Sigmoid colon (tissue), 7 donors: ENCODE measurements around the gene COLEC11. TPM values are rescaled to one million over a fixed set of nuclear protein-coding genes. Genes with fewer than 3 reads are reported as not detected.
A peak's percentile ranks its signal among the peaks of the same experiment; 100 is the strongest.
"Not testable (repeated sequence)": the region's sequence is repeated elsewhere in the genome, so short reads cannot be mapped to it uniquely, and the experiment has no call there.

Experiments used
- DNase-seq: peaks from one replicate; pipeline ENCODE4 v3.0.0-alpha.2; 2019
- H3K27ac ChIP-seq, 4 donors: fragments of 200-600 bp; sonication (generic); one replicate each; pipeline ENCODE4 v1.5.1; 2016 to 2019; ENCODE audit warnings: mild to moderate bottlenecking in 1 of 4
- H3K27me3 ChIP-seq, 3 donors: fragments of 200-600 bp; sonication (generic); one replicate each; pipeline ENCODE4 v1.5.1; 2019; ENCODE audit warnings: mild to moderate bottlenecking in 1 of 3
- H3K36me3 ChIP-seq, 4 donors: fragments of 200-600 bp; sonication (generic); one replicate each; pipeline ENCODE4 v1.5.1; 2016 to 2019
- H3K4me1 ChIP-seq, 4 donors: fragments of 200-600 bp; sonication (generic); one replicate each; pipeline ENCODE4 v1.5.1; 2017 to 2019
- H3K4me3 ChIP-seq, 4 donors: fragments of 200-600 bp; sonication (generic); one replicate each; pipeline ENCODE4 v1.5.1; 2017 to 2019; ENCODE audit warnings: mild to moderate bottlenecking in 2 of 4, moderate library complexity in 1 of 4
- H3K9me3 ChIP-seq, 4 donors: fragments of 200-600 bp in 3 of 4; sonication (generic) in 3 of 4; one replicate each; pipeline versions ENCODE4 v1.5.1 to v1.6.1; 2013 to 2019
- CTCF ChIP-seq, 4 experiments: fragments of 450-650 bp in 3 of 4; fragments of 200-600 bp in 1 of 4; IDR thresholded peaks; one replicate each; pipeline ENCODE4 v1.5.1; 2016 to 2019; ENCODE audit warnings: antibody characterized with exemption in 4 of 4, mild to moderate bottlenecking in 3 of 4, moderate library complexity in 2 of 4
- EP300 ChIP-seq, 4 donors: sonication (generic); formaldehyde crosslinking; IDR thresholded peaks; one replicate each; pipeline ENCODE4 v1.6.1; 2017; ENCODE audit warnings: antibody characterized with exemption in 4 of 4
- POLR2A ChIP-seq, 2 donors: fragments of 450-650 bp; IDR thresholded peaks; one replicate each; pipeline ENCODE4 v1.6.1; 2016; ENCODE audit warnings: antibody characterized with exemption in 2 of 2, mild to moderate bottlenecking in 2 of 2, moderate library complexity in 2 of 2
- POLR2AphosphoS5 ChIP-seq, 4 donors: sonication (generic); formaldehyde crosslinking; IDR thresholded peaks; one replicate each; pipeline ENCODE4 v1.6.1; 2017; ENCODE audit warnings: antibody characterized with exemption in 4 of 4
- WGBS, 2 donors: extraction: QIAGEN DNeasy Blood & Tissue Kit; methylation state at CpG; one replicate each; pipeline ENCODE4 v1.1.7; 2013; 5-methylcytosine and 5-hydroxymethylcytosine counted together
- intact Hi-C: fragments of 100-400 bp; cut with DNase I; formaldehyde crosslinking; loops from one replicate; pipeline ENCODE4 v1.15.1; 2023
- polyA plus RNA-seq, 3 donors: library from polyadenylated mRNA; stranded (reverse); fragments of 200-250 nt; gene quantifications; one replicate each; pipeline ENCODE4 v1.2.3, GENCODE V29; 2013
- total RNA-seq, 4 donors: library from RNA; depleted of rRNA; stranded (reverse); fragments of >200 nt; gene quantifications; one replicate each; pipeline ENCODE4 v1.1.0, GENCODE V29; 2016
- donor health status: healthy with polysubstance abuse.
- donor health status: Bipolar disorder and iron deficiency.
- donor health status: healthy.

The COLEC11 gene
- total and polyA plus RNA-seq, 7 donors = 0.92 to 8.2 (median 2.9) TPM

DNA sequence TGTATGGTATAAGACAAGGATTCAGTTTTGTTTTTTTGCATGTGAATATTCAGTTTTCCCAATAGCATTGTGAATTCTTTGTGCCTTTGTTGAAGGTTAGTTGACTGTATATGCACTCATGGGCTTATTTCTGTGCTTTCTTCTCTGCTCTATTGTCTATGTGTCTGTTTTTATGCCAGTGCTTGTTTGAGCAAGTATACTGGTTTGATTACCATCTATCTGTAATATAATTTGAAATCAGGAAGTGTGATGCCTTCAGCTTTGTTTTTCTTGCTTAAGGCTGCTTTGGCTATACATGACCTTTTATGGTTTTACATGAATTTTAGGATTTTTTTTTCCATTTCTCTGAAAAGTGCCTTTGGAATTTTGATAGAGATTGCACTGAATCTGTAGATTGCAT is 23.5 kb downstream of the COLEC11 start:
- intact Hi-C loops = no loop called here
- no peak for TF ChIP-seq POLR2A (IDR thresholded peaks at IDR 0.05)
- TF ChIP-seq EP300 (IDR thresholded peaks at IDR 0.05) = no peak
- TF ChIP-seq CTCF (IDR thresholded peaks at IDR 0.05) = no peak
- no peak for TF ChIP-seq POLR2AphosphoS5 (IDR thresholded peaks at IDR 0.05)
- H3K27ac ChIP-seq = no peak overlapping the region
- no peaks in the 10 kb centered on the region for H3K9me3 ChIP-seq
- DNase-seq = no peak
- H3K4me3 ChIP-seq = no peak overlapping the region
- no peaks in the 10 kb centered on the region for H3K4me1 ChIP-seq
- no peaks in the 10 kb centered on the region for H3K36me3 ChIP-seq
- no peaks in the 10 kb centered on the region for H3K27me3 ChIP-seq

DNA sequence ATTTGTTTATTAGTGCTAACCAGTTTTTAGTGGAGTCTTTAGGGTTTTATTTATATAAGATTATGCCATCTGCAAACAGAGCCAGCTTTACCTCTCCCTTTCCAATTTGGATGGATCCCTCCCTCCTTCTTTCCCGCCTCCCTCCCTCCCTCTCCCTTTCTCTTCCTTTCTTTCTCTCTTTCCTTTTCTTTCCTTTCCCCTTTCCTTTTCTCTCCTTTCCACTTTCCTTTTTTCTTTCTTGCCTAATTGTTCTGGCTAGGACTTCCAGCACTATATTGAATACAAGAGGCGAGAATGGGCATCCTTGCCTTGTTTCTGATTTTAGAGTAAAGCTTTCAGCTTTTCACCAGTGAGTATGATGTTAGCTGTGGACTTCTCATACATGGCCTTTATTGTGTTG is 24.1 kb downstream of the COLEC11 start:
- Histone ChIP-seq H3K27me3 (no peaks in the 10 kb centered on the region), H3K27ac (no peak overlapping the region), H3K9me3 (no peaks in the 10 kb centered on the region), H3K4me3 (no peak overlapping the region), H3K4me1 (no peaks in the 10 kb centered on the region), H3K36me3 (no peaks in the 10 kb centered on the region)
- WGBS, 2 donors = 85 to 88% methylated on average over 2 of the region's 2 CpGs
- no peak for DNase-seq
- intact Hi-C loops = no loop called here
- TF ChIP-seq EP300 (IDR thresholded peaks at IDR 0.05) = no peak
- no peak for TF ChIP-seq POLR2A (IDR thresholded peaks at IDR 0.05)
- no peak for TF ChIP-seq POLR2AphosphoS5 (IDR thresholded peaks at IDR 0.05)
- no peak for TF ChIP-seq CTCF (IDR thresholded peaks at IDR 0.05)

DNA sequence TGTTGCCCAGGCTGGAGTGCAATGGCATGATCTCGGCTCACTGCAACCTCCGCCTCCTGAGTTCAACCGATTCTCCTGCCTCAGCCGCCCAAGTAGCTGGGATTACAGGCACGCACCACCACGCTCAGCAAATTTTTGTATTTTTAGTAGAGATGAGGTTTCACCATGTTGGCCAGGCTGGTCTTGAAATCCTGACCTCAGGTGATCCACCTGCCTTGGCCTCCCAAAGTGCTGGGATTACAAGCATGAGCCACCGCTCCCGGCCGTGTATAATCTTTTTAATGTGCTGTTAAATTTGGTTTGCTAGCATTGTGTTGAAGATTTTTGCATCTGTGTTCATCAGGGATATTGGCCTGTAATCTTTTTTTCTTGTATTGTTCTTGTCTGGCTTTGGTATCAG is 24.7 kb downstream of the COLEC11 start:
- H3K27ac ChIP-seq, H3K4me3 ChIP-seq, H3K4me1 ChIP-seq, H3K36me3 ChIP-seq, H3K9me3 ChIP-seq, intact Hi-C loops, H3K27me3 ChIP-seq: not testable (repeated sequence)
- DNase-seq = peak; percentile 10
- 95 to 96% methylated on average over 9 of the region's 9 CpGs for WGBS, 2 donors

- no peak for DNase-seq
- H3K4me3 ChIP-seq = no peak overlapping the region
- no peaks in the 10 kb centered on the region for H3K27me3 ChIP-seq
- no peaks in the 10 kb centered on the region for H3K36me3 ChIP-seq
- H3K27ac ChIP-seq = no peak overlapping the region
- intact Hi-C loops = no loop called here
- H3K4me1 ChIP-seq = no peaks in the 10 kb centered on the region
- no peaks in the 10 kb centered on the region for H3K9me3 ChIP-seq
- TF ChIP-seq EP300 (IDR thresholded peaks at IDR 0.05) = no peak
- TF ChIP-seq POLR2A (IDR thresholded peaks at IDR 0.05) = no peak
- TF ChIP-seq POLR2AphosphoS5 (IDR thresholded peaks at IDR 0.05) = no peak
- TF ChIP-seq CTCF (IDR thresholded peaks at IDR 0.05) = no peak
- 83 to 91% methylated on average over 5 of the region's 5 CpGs for WGBS, 2 donors
Observed at GRCh38 chr2:3620834-3621233, 25.9 kb downstream of the COLEC11 start.

GRCh38 chr2:3622967-3623366 is 28.1 kb downstream of the COLEC11 start:
- Histone ChIP-seq H3K36me3 (no peaks in the 10 kb centered on the region), H3K4me1 (peaks cover 0 to 4% (median 0%) of the 10 kb centered on the region in 4 donors), H3K9me3 (no peaks in the 10 kb centered on the region), H3K27ac (no peak overlapping the region), H3K4me3 (no peak overlapping the region), H3K27me3 (no peaks in the 10 kb centered on the region)
- DNase-seq = no peak
- WGBS, 2 donors = 75 to 82% methylated on average over 1 of the region's 1 CpG
- intact Hi-C loops = no loop called here
- TF ChIP-seq POLR2A (IDR thresholded peaks at IDR 0.05) = no peak
- TF ChIP-seq POLR2AphosphoS5 (IDR thresholded peaks at IDR 0.05) = no peak
- TF ChIP-seq CTCF (IDR thresholded peaks at IDR 0.05) = no peak
- no peak for TF ChIP-seq EP300 (IDR thresholded peaks at IDR 0.05)
